Natural killer cell (primary cell): Measurements from ENCODE around the gene CYP2R1. TPM values are rescaled to one million over a fixed set of nuclear protein-coding genes. Genes with fewer than 3 reads are reported as not detected.

ENCODE experiments used
- ATAC-seq, 3 donors: fragments of 150-1000 bp in 2 of 3; fragments of 200-7000 bp in 1 of 3; cut with Tn5 transposase; 1 replicate in 1 of 3; 2 replicates in 2 of 3; pipeline ENCODE4 v1.10.0; 2021; ENCODE audit warnings: mild to moderate bottlenecking in 2 of 3, moderate library complexity in 2 of 3
- DNase-seq, 2 donors: peaks; one replicate each; pipeline versions ENCODE4 v3.0.0 to v3.0.0-alpha.2; 2013 to 2021; ENCODE audit warnings: mixed read lengths in 1 of 2
- H3K27ac ChIP-seq: one replicate; pipeline ENCODE4 v1.5.1; 2013; ENCODE audit warnings: mild to moderate bottlenecking, low read length
- H3K27me3 ChIP-seq: one replicate; pipeline ENCODE4 v1.6.1; 2013; ENCODE audit warnings: low read length; ENCODE audit not compliant: control insufficient read depth, insufficient read depth
- H3K36me3 ChIP-seq: one replicate; pipeline ENCODE4 v1.6.1; 2013; ENCODE audit warnings: low read length; ENCODE audit not compliant: control insufficient read depth, insufficient read depth
- H3K4me1 ChIP-seq: one replicate; pipeline ENCODE4 v1.6.1; 2013; ENCODE audit warnings: low read length; ENCODE audit not compliant: control insufficient read depth, insufficient read depth
- H3K4me3 ChIP-seq: one replicate; pipeline ENCODE4 v1.5.1; 2013; ENCODE audit warnings: low read length
- H3K9me3 ChIP-seq: one replicate; pipeline ENCODE4 v1.6.1; 2013; ENCODE audit warnings: low read length; ENCODE audit not compliant: control insufficient read depth, insufficient read depth
- H3K27ac Mint-ChIP-seq, 2 donors: one replicate each; pipeline ENCODE4 v1.8.0; 2022; ENCODE audit warnings: mild to moderate bottlenecking in 2 of 2, mixed read lengths in 2 of 2, moderate library complexity in 1 of 2
- H3K27me3 Mint-ChIP-seq, 2 donors: one replicate each; pipeline ENCODE4 v1.8.0; 2022; ENCODE audit warnings: low read depth in 2 of 2, mixed read lengths in 2 of 2
- H3K36me3 Mint-ChIP-seq: one replicate; pipeline ENCODE4 v1.8.0; 2022; ENCODE audit warnings: mixed read lengths
- H3K4me1 Mint-ChIP-seq, 2 donors: one replicate each; pipeline ENCODE4 v1.8.0; 2022; ENCODE audit warnings: mixed read lengths in 2 of 2
- H3K4me3 Mint-ChIP-seq: one replicate; pipeline ENCODE4 v1.8.0; 2022; ENCODE audit warnings: mild to moderate bottlenecking, moderate library complexity, mixed read lengths
- H3K9me3 Mint-ChIP-seq, 2 donors: one replicate each; pipeline ENCODE4 v1.8.0; 2022; ENCODE audit warnings: mixed read lengths in 2 of 2
- CTCF ChIP-seq: fragments of 200-600 bp; IDR thresholded peaks from one replicate; pipeline ENCODE4 v1.8.0; 2022; ENCODE audit warnings: antibody characterized with exemption
- WGBS: methylation state at CpG from one replicate; pipeline ENCODE4 v1.1.7; 2013; ENCODE audit warnings: missing lambda C conversion rate; ENCODE audit not compliant: insufficient coverage; 5-methylcytosine and 5-hydroxymethylcytosine counted together
- intact Hi-C: fragments of 100-400 bp; cut with micrococcal nuclease; formaldehyde crosslinking; loops from one replicate; pipeline ENCODE4 v1.14.2; 2022
- total RNA-seq, 4 donors: library from RNA; stranded (reverse); fragments of 120-200 nt in 1 of 4; gene quantifications; one replicate each; pipeline versions ENCODE4 v1.2.3 to v1.2.4, GENCODE V29; 2013 to 2022

CYP2R1 gene
- total RNA-seq, 3 donors from 2014 or later (not counting 1 experiment from before 2014, with no cell fraction given), result 14.9 to 20.3 (median 16.2) TPM

GRCh38 chr11:14916403-14916802 is 24.4 kb upstream of the CYP2R1 start:
- Histone ChIP-seq H3K27me3 (no peaks in the 10 kb centered on the region), H3K4me1 (no peaks in the 10 kb centered on the region), H3K4me3 (no peak overlapping the region), H3K27ac (no peak overlapping the region), H3K9me3 (no peaks in the 10 kb centered on the region), H3K36me3 (no peaks in the 10 kb centered on the region)
- Mint-ChIP-seq H3K4me1 (no peaks in the 10 kb centered on the region), H3K4me3 (no peak overlapping the region), H3K36me3 (peaks cover 6% of the 10 kb centered on the region), H3K27ac (no peak overlapping the region), H3K27me3 (peaks cover 0 to 29% of the 10 kb centered on the region in 2 donors), H3K9me3 (no peaks in the 10 kb centered on the region)
- intact Hi-C loops, result no loop called here
- ATAC-seq (no peak), DNase-seq (no peak)
- TF ChIP-seq CTCF, result no peak
- WGBS, result no CpG with 5 or more reads among the region's 1 CpG

- Histone ChIP-seq H3K4me1 (no peaks in the 10 kb centered on the region), H3K4me3 (no peak overlapping the region), H3K36me3 (no peaks in the 10 kb centered on the region), H3K27ac (no peak overlapping the region), H3K27me3 (no peaks in the 10 kb centered on the region), H3K9me3 (no peaks in the 10 kb centered on the region)
- H3K4me3 Mint-ChIP-seq, result no peak overlapping the region
- H3K36me3 Mint-ChIP-seq, result peaks cover 6% of the 10 kb centered on the region
- H3K4me1 Mint-ChIP-seq, result no peaks in the 10 kb centered on the region
- ATAC-seq (no peak), DNase-seq (no peak)
- H3K27ac Mint-ChIP-seq, result no peak overlapping the region
- intact Hi-C loops, result no loop called here
- peaks cover 0 to 27% of the 10 kb centered on the region in 2 donors for H3K27me3 Mint-ChIP-seq
- no peak for TF ChIP-seq CTCF
- H3K9me3 Mint-ChIP-seq, result no peaks in the 10 kb centered on the region
- 83% methylated on average over 2 of the region's 3 CpGs for WGBS
Observed at GRCh38 chr11:14914536-14914935, 22.5 kb upstream of the CYP2R1 start.

- ATAC-seq, result no peak
- Mint-ChIP-seq H3K27ac (peak overlapping the region in 1 of 2 donors; percentile 80), H3K27me3 (peaks cover 0 to 18% of the 10 kb centered on the region in 2 donors)
Observed at GRCh38 chr11:14908214-14908880, 16.3 kb upstream of the CYP2R1 start.

More at GRCh38 chr11:14908214-14908880, 16.3 kb upstream of the CYP2R1 start:
- Histone ChIP-seq H3K27ac (no peak overlapping the region), H3K9me3 (no peaks in the 10 kb centered on the region), H3K4me1 (peaks cover 28% of the 10 kb centered on the region), H3K4me3 (no peak overlapping the region), H3K36me3 (no peaks in the 10 kb centered on the region), H3K27me3 (no peaks in the 10 kb centered on the region)
- DNase-seq, result peak in 1 of 2 donors; percentile 72
- Mint-ChIP-seq H3K9me3 (no peaks in the 10 kb centered on the region), H3K4me3 (no peak overlapping the region), H3K36me3 (no peaks in the 10 kb centered on the region), H3K4me1 (peaks cover 37 to 38% of the 10 kb centered on the region in 2 donors)
- WGBS, result 59% methylated on average over 4 of the region's 6 CpGs
- intact Hi-C loops, result loop anchor here (1.0 to 5.0 kb wide), 3 partner anchors 99 to 300 kb away; no protein-coding TSS in a partner anchor
- peak; percentile 0 for TF ChIP-seq CTCF
